H7 (cell line): Measurements from ENCODE around the gene AP1S1. TPM values are rescaled to one million over a fixed set of nuclear protein-coding genes. Genes with fewer than 3 reads are reported as not detected.

Experiments used
- DNase-seq: peaks from one replicate; pipeline ENCODE4 v3.0.0; 2012
- H3K27me3 ChIP-seq: 2 replicates; pipeline ENCODE4 v1.6.0; 2011; ENCODE audit warnings: mild to moderate bottlenecking, low read length; ENCODE audit not compliant: control insufficient read depth, insufficient read depth
- H3K36me3 ChIP-seq: replicated peaks from 2 replicates; pipeline ENCODE4 v1.5.1; 2011; ENCODE audit warnings: low read length; ENCODE audit not compliant: control insufficient read depth, insufficient read depth
- H3K4me3 ChIP-seq: 2 replicates; pipeline ENCODE4 v1.5.1; 2011; ENCODE audit warnings: low read depth, mild to moderate bottlenecking, control low read depth, low read length, moderate library complexity; ENCODE audit not compliant: insufficient read depth
- total RNA-seq: library from RNA; depleted of rRNA; stranded (reverse); fragments of >200 nt; shearing (Covaris generic); gene quantifications from 2 replicates; pipeline ENCODE4 v1.2.3, GENCODE V29; 2014

AP1S1 gene
- total RNA-seq, 1 experiment from 2014 or later = 114 TPM

GRCh38 chr7:101159696-101160674, 5.7 kb downstream of the AP1S1 start:
- Histone ChIP-seq H3K27me3 (peaks cover 11% of the 10 kb centered on the region), H3K36me3 (peaks cover 2% of the 10 kb centered on the region; the same call in 1 of the 2 replicates), H3K4me3 (no peak overlapping the region)
- peak; percentile 65 for DNase-seq

GRCh38 chr7:101160910-101161309, 6.6 kb downstream of the AP1S1 start:
- peaks cover 2% of the 10 kb centered on the region; the same call in 1 of the 2 replicates for H3K36me3 ChIP-seq
- peak; percentile 58 for DNase-seq
- H3K4me3 ChIP-seq = no peak overlapping the region
- H3K27me3 ChIP-seq = peaks cover 16% of the 10 kb centered on the region

DNA sequence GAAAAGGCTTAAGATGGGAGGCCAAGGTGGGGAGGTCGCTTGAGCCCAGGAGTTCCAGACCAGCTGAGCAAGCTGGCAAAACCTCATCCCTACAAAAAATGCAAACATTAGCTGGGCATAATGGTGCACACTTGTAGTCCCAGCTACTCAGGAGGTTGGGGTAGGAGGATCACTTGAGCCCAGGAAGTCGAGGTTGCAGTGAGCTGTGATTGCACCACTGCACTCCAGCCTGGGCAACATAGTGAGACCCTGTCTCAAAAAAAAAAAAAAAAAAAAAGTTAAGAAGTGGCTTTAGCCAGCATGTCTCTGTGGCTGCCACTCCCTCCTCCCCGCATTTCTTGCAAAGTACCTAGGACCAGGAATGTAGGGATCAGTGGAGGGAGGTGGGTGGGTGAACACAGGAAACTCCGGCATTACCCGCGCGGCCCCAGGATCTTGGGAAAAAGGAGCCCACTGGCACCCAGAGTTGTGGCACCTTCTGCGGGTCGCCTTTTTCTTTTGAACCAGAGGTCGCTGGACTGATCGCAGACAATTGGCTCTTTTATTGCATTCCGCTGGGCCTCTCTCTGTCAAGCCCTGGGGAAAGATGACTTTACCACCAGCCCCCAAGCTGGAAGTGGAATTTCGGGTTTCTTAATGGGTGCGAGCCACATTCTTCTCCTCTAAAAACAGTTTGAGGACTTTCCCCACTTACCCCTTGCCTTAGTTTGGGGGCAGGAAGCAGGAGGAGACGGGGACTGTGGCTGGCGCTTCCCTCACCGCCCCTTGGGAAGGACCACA, 7.6 kb downstream of the AP1S1 start:
- Histone ChIP-seq H3K27me3 (peaks cover 21% of the 10 kb centered on the region), H3K4me3 (peak overlapping the region; percentile 70), H3K36me3 (peaks cover 2% of the 10 kb centered on the region; the same call in 1 of the 2 replicates)
- peak; percentile 54 for DNase-seq

- peaks cover 25% of the 10 kb centered on the region for H3K27me3 ChIP-seq
- peak; percentile 92 for DNase-seq
- peaks cover 2% of the 10 kb centered on the region; the same call in 1 of the 2 replicates for H3K36me3 ChIP-seq
- peak overlapping the region; percentile 70 for H3K4me3 ChIP-seq
Observed at GRCh38 chr7:101162551-101163278, 8.4 kb downstream of the AP1S1 start.

DNA sequence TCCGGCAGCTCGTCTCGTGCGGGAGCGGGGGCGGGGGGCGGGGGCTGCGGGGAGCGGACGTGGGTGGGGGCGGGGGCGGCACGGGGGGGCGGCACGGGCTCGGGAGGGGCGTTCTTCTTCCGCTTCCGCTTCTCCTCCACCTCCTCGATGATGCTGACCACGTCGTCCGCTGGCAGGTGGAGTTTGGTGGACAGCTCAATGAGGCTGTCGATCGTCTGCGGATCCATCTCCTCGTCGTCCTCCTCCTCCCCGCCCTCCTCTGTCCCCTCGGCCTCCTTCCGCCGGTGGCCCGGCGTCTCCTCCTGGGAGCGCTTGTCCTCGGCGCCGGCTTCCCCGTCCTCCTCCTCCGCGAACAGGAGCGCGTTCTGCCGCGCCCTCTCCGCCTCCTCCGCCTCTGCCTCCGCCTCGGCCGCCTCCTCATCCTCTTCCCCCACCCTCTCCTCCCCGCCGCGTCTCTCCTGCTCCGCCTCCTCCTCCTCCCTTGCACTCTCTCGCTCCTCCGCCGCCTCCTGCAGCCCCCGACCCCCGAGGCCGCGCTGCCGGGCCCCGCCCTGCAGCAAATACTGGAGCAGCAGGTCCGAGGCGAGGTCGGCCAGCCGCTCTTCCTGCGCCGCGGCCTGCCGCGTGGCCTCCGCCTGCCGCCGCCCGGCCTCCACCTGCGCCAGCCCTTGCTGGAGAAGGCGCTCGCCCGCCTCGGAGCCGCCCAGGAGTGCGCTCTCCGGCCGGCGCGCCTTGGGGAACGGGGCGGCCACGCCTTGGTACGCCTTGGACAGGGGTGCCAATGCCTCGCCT, 9.2 kb downstream of the AP1S1 start:
- H3K4me3 ChIP-seq = peak overlapping the region; percentile 70
- peaks cover 32% of the 10 kb centered on the region for H3K27me3 ChIP-seq
- DNase-seq = peak; percentile 85
- peaks cover 2% of the 10 kb centered on the region; the same call in 1 of the 2 replicates for H3K36me3 ChIP-seq

DNA sequence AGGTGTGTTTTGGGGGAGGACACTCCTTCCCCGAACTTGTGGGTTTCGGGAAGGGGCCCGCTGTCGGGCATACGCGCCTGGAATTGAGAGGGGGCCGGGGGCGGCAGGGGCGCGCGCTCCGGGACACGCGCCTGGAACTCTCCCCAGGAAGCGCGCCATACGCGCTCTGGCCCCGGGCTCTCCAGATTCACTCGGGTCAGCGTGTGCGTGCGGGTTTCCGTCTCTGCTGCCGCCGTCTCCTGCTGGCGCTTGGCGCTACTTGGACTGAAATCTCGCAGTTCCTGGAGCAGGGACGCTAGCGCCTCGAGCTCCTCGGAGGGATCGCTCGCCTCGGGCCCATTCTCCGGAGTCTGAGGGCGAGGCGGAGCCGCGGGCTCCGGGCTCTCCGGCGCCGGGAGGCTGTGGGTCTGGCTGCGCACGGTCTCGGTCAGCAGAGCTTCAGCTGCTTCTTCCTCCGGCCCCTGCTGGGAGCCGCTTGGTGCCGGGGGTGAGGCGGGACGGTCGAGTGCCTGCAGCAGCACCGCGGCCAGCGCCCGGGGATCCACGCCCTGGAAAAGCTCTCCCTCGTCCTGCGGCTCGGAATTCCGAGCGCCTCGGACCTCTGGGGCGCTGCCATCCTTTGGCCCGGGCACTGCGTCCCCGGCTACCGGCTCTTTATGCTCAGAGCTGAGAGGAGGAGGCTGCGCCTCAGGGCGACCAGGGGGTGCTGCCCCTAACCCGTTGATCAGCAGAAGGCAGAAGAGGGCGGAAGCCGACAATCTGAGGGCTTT, 10.0 kb downstream of the AP1S1 start:
- Histone ChIP-seq H3K4me3 (peak overlapping the region; percentile 70), H3K36me3 (peaks cover 1% of the 10 kb centered on the region; the same call in 1 of the 2 replicates), H3K27me3 (peaks cover 40% of the 10 kb centered on the region)
- peak; percentile 88 for DNase-seq

DNA sequence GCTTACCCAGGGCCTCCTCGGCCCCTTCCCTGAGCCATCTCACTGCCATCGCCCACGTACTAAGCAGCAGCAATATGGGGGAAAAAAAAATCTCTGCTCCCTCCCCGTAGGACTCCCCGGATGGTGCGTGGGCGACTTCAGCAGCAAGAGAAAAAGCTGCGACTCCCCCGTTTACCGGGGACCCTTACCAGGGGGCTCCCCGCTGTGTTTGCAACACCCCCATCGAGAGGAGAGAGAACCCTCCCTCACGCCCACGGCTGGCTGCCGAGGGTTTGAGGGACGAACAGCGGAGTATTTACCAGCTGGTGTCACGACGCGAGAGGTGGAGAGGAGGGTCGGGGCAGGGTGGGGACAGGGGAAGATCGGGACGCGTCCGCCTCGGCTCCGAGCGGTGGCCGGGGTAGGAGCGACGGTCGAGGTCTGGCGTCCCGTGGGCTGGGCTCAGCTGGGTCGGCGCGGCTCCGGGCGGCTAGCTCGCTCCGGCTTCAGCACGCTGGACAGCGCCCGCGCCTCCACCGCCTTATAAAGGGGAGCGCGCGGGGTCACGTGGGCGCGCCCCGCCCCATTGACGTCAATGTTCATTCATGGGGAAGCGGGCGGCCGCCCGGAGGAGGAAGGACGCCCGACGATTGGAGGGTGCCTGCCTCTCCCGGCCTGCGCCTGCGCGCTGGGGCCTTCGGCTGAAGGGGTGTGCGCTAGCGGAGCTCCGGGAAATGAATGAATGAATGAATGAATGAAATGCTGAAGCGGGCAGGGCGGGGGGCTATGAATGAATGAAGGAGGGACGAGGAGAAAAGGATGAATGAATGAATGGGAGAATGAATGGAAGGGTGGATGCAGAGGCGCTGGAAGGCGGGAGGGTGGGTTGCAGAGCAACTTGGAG, 11.0 kb downstream of the AP1S1 start, which contains the start of gene VGF:
Gene VGF (minus strand): TSS at position 495 of the 883 bp plus-strand sequence. CDS start 726 bp downstream, outside the sequence.
- Histone ChIP-seq H3K27me3 (peaks cover 51% of the 10 kb centered on the region), H3K36me3 (no peaks in the 10 kb centered on the region), H3K4me3 (peak within 1 kb of the TSS; percentile 70)
- DNase-seq = peak; percentile 98

DNA sequence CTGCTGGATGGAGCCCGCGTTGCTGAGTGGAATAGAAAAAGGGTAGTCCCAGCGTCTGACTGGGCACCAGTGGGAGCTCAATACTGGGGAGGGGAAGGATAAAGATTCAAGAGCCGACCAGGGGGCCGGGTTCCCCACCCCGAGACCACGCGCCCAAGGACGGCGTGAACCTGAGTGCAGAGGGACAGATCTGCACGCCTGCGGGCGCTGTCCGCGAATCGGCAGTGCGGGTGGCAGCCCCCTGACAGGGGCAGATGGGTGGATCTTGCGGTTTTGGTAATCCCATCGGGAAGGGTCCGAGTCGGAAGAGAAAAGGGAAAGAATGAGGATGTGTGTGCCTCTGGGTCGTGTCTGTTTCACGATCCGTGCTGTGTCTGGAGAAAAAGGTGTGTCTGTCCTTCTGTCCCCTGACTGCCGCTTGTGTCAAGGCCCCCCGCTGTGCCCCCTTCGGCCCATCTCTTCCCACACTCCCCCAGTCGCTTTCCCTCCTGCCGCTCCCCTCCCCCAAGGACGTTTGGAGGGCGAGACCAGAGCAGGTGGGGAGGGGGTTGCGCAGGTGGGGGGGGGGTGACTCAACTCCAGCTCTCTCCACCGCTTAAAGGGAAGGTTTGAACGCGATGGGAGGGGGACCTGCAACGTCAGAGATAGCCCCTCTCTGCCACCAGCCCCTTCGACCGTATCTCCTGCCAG, 11.8 kb downstream of the AP1S1 start:
- DNase-seq = peak; percentile 84
- H3K4me3 ChIP-seq = peak overlapping the region; percentile 51
- peaks cover 59% of the 10 kb centered on the region for H3K27me3 ChIP-seq
- H3K36me3 ChIP-seq = no peaks in the 10 kb centered on the region

DNA sequence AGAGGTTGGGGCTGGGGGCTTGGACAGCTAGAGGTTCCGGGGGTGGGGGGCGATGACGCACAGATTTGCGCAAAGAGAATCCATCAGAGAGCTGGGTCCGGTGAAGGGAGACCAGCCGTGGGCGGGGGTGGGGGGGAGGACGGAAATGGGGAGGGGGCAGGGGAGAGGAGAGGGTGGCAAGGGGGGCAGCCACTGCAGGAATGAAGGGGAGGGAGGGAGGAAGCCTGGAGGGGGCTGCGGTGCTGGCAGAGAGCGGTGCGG, 12.3 kb downstream of the AP1S1 start:
- Histone ChIP-seq H3K27me3 (peaks cover 63% of the 10 kb centered on the region), H3K4me3 (peak overlapping the region; percentile 51), H3K36me3 (no peaks in the 10 kb centered on the region)
- DNase-seq = peak; percentile 75

DNA sequence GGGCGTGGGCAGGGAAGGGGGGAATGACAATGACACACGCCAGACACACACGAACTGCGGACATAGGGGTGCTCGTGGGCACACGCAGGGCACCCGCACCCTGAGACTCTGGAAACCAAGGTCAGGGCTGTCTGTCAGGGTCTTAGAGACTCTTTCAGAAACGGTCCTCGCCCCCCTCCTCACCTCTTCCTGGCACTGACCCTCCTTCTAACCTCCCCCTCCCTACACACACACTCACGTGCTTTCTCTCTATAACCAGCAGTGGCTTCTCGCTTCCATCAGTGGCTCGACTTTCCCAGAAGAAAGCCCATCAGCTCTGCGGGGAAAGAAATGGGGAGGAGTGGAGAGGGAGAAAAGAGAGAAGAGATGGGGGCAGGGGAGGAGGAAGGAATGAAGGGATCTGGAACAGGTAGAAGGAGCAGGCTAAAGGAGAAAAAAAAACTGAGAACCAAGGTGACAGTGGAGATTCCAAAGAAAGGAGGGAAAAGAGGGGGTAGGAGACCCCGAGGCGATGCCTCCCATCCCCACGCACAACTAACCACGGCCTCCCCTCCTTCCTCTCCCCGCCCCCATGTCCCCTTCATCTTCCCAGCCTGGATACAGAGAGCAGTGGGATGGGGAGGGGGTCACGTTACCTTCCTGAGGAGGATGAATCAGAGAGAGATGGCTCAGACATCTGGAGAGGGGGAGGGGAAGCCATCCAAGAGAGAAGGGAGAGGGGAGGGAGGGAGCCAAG, 12.8 kb downstream of the AP1S1 start:
- H3K4me3 ChIP-seq = peak overlapping the region; percentile 44
- H3K36me3 ChIP-seq = no peaks in the 10 kb centered on the region
- peaks cover 68% of the 10 kb centered on the region for H3K27me3 ChIP-seq
- peak; percentile 91 for DNase-seq

DNA sequence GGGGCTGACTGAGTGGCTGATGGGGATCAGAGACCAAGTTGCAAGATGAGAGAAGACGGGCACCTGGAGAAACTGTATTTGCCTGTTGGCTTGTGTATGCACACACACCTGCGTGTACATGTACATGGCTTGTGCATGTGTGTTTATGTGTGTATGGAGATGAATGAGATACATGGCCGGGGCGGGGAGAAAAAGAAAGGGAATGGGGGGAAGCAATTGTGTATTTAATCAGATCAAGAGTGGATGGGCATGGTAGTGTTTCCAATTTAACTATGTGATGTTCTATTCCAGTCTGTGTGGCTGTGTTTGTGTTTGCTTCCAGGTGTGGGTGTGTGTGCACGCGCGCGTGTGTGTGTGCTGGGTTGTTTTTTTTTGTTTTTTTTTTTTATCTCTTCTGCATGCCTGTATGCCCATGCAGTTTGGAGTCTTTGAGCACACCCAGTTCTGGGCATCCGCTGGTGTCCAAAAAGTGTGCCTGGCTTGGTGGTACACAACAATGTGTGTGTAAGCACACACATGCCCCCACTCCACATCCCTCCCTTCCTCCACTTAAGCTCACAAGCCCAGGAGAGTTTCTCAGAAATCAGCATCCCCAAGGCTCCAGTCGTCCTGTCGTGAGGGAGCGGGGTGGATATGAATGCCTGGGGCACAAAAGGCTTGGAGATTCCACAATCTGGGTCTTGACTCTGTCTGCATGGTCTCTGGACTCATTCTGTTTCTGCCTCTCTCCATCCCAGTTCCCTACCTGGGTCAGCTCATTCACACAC, 13.6 kb downstream of the AP1S1 start:
- DNase-seq = no peak
- Histone ChIP-seq H3K27me3 (peaks cover 76% of the 10 kb centered on the region), H3K36me3 (no peaks in the 10 kb centered on the region), H3K4me3 (no peak overlapping the region)
